ENCODE measurements around the gene WWOX. TPM values are rescaled to one million over a fixed set of nuclear protein-coding genes. Genes with fewer than 3 reads are reported as not detected.

Gene WWOX
- total RNA-seq, 1 experiment from 2014 or later: 35.6 TPM

GRCh38 chr16:78325468-78326352 lies 226.3 kb downstream of the WWOX start:
- no peak overlapping the region for H3K4me3 ChIP-seq
- no peaks in the 10 kb centered on the region for H3K9me2 ChIP-seq (ENCODE audit: insufficient read depth)
- no peak overlapping the region for H2AFZ ChIP-seq
- no peak for DNase-seq
- ChIA-PET POLR2A (ENCODE audit: unreplicated experiment) (no interaction called here), CTCF (no interaction called here)
- BruUV-seq (replicated peaks): no TSS peak
- no peaks in the 10 kb centered on the region for H3K36me3 ChIP-seq (ENCODE audit: low read depth)
- no peaks in the 10 kb centered on the region for H4K20me1 ChIP-seq (ENCODE audit: insufficient read depth)
- no peaks in the 10 kb centered on the region for H3K9me3 ChIP-seq (ENCODE audit: insufficient read depth, low read depth)
- no peaks in the 10 kb centered on the region for H3K79me2 ChIP-seq (ENCODE audit: low read depth)
- intact Hi-C loops (cut with micrococcal nuclease; ENCODE audit: unreplicated experiment): no loop called here
- H3K4me2 ChIP-seq: no peak overlapping the region
- no peaks in the 10 kb centered on the region for H3K27me3 ChIP-seq (ENCODE audit: insufficient read depth, low read depth)
- TF ChIP-seq CTCF (conservative IDR thresholded peaks at IDR 0.05) (no peak), EZH2 (IDR thresholded peaks at IDR 0.05; ENCODE audit: low read depth) (no peak)
- no peak overlapping the region for H3K27ac ChIP-seq
- no peaks in the 10 kb centered on the region for H3F3A ChIP-seq (ENCODE audit: insufficient read depth, low read depth)
- H3K4me1 ChIP-seq (replicated peaks; ENCODE audit: insufficient read depth): no peaks in the 10 kb centered on the region

- BruUV-seq (replicated peaks): no TSS peak
- H4K20me1 ChIP-seq (ENCODE audit: insufficient read depth): no peaks in the 10 kb centered on the region
- CTCF ChIA-PET: no interaction called here
- DNase-seq: no peak
- H3K79me2 ChIP-seq (ENCODE audit: low read depth): no peaks in the 10 kb centered on the region
- intact Hi-C loops (cut with micrococcal nuclease; ENCODE audit: unreplicated experiment): no loop called here
- no peaks in the 10 kb centered on the region for H3F3A ChIP-seq (ENCODE audit: insufficient read depth, low read depth)
- H3K27ac ChIP-seq: no peak overlapping the region
- no peaks in the 10 kb centered on the region for H3K4me1 ChIP-seq (replicated peaks; ENCODE audit: insufficient read depth)
- no peak overlapping the region for H3K4me2 ChIP-seq
- POLR2A ChIA-PET (ENCODE audit: unreplicated experiment): no interaction called here
- no peak overlapping the region for H2AFZ ChIP-seq
- TF ChIP-seq CTCF (conservative IDR thresholded peaks at IDR 0.05): no peak
- no peak for TF ChIP-seq EZH2 (IDR thresholded peaks at IDR 0.05; ENCODE audit: low read depth)
- H3K4me3 ChIP-seq: no peak overlapping the region
- H3K9me3 ChIP-seq (ENCODE audit: insufficient read depth, low read depth): no peaks in the 10 kb centered on the region
- H3K27me3 ChIP-seq (ENCODE audit: insufficient read depth, low read depth): no peaks in the 10 kb centered on the region
- H3K9me2 ChIP-seq (ENCODE audit: insufficient read depth): no peaks in the 10 kb centered on the region
- no peaks in the 10 kb centered on the region for H3K36me3 ChIP-seq (ENCODE audit: low read depth)
Measured at GRCh38 chr16:78326731-78327130, 227.3 kb downstream of the WWOX start.

GRCh38 chr16:78331731-78332130 lies 232.3 kb downstream of the WWOX start:
- POLR2A ChIA-PET (ENCODE audit: unreplicated experiment): no interaction called here
- CTCF ChIA-PET: no interaction called here

More at GRCh38 chr16:78331731-78332130, 232.3 kb downstream of the WWOX start:
- Histone ChIP-seq H3K27ac (no peak overlapping the region), H3K36me3 (ENCODE audit: low read depth) (no peaks in the 10 kb centered on the region), H3K4me2 (no peak overlapping the region), H3K9me3 (ENCODE audit: insufficient read depth, low read depth) (no peaks in the 10 kb centered on the region), H2AFZ (no peak overlapping the region), H3K4me1 (replicated peaks; ENCODE audit: insufficient read depth) (no peaks in the 10 kb centered on the region), H3F3A (ENCODE audit: insufficient read depth, low read depth) (no peaks in the 10 kb centered on the region), H3K79me2 (ENCODE audit: low read depth) (no peaks in the 10 kb centered on the region), H3K27me3 (ENCODE audit: insufficient read depth, low read depth) (no peaks in the 10 kb centered on the region), H3K9me2 (ENCODE audit: insufficient read depth) (no peaks in the 10 kb centered on the region), H3K4me3 (no peak overlapping the region), H4K20me1 (ENCODE audit: insufficient read depth) (no peaks in the 10 kb centered on the region)
- BruUV-seq (replicated peaks): no TSS peak
- TF ChIP-seq CTCF (conservative IDR thresholded peaks at IDR 0.05) (no peak), EZH2 (IDR thresholded peaks at IDR 0.05; ENCODE audit: low read depth) (no peak)
- no peak for DNase-seq
- intact Hi-C loops (cut with micrococcal nuclease; ENCODE audit: unreplicated experiment): no loop called here

Measured in PC-9 (cell line).